Activated CD4-positive, alpha-beta T cell treated with anti-CD3 and anti-CD28 coated beads, Interleukin-2, Interleukin-4, amounts not matched to agents 100 ng/mL and 50 ng/mL, durations not matched to agents 16 hours and 8 hours (primary cell): ENCODE measurements around the gene TRMT6.

Experiments
- DNase-seq: peaks from one replicate; pipeline ENCODE4 v3.0.0-alpha.2; 2020; ENCODE audit warnings: low spot score

Gene TRMT6

DNA sequence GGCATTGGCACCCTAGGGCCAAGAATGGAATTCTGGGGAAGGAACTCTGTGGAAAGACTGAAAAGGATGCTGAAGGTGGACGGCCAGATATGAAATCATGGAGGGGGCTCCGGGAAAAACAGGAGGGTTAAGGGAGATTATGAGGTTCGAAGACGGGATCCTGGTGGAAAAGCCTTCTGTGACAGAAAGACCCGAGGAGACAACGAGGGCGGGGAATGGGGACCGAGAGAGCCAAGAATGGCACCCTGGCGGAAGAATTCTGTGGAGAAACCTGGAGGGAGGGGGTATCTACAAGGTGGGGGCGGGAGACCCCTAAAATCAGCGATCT lies 426 bp downstream of the TRMT6 start:
- no peak for DNase-seq

GRCh38 chr20:5947276-5947675 lies 3.1 kb downstream of the TRMT6 start:
- peak; percentile 73 for DNase-seq

DNA sequence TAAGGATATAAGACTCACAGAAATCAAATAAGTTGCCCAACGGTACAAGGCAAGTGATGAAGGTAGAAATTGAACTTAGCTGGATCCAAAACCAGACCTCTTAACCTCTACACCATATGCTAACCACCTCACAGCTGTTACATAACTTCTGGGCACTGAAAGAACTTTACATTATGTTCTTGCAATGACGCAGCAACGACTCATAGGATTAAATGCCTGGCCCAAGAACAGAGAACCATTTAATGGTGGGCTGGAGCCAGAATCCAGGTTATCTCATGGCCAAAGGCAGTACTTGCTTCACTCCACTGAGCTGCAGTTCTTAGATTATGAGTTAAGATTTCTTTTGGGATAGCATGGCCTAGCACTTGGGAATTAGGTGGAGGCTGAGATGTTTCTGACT lies 4.4 kb downstream of the TRMT6 start:
- DNase-seq: peak; percentile 39

- DNase-seq: no peak
These were observed 11.8 kb downstream of the TRMT6 start for GRCh38 chr20:5938456-5939029.

GRCh38 chr20:5936238-5936637 lies 14.1 kb downstream of the TRMT6 start:
- DNase-seq: no peak

- no peak for DNase-seq
These were observed 14.9 kb downstream of the TRMT6 start for GRCh38 chr20:5935384-5935783.

DNA sequence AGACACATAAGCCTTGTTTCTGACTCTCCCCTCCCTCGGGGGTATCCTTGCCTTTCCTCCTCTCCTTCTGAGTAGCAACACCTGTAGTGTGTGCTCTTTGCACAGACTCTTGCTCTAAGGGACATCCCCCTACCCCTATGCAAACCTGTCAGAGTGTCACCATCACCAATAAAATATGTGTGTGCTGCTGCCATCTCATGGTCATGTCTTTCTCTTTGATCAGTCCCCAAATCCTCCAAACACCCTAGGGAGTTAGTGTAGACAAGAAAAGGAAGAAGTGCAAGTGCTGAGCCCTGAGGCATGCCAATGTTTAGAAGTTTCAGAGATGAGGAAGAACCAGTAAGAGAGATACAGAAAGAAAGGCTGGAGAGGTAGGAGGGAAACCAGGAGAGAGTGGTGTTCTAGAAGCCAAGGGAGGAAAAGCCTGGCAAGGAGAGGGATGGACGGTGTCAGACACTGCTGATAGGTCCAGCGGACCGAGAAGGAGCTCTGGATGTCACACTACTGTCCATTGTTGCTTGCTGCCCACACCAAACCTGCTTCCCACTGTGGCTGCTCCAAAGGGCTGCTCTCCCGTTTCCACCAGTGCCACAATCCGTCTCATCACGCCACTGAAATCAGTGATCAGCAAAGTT lies 16.4 kb downstream of the TRMT6 start:
- DNase-seq: no peak

DNA sequence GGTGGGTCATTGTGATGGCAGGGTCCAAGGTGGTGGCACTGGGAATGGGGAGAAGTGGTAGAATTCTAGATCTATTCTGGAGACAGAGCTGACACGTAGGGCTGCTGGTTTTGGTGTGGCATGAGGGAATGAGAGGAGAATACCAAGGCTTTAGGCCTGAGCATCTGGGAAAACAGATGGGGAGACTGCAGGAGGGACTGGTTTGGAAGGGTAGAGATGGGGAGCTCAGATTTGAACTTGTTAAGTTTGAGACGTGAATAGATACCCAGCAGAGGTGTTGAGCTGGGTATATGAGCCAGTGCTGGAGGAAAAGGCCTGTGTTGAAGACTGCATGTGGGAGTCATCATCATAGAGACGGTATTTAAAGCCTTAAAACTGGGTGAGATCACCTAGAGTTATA lies 17.5 kb downstream of the TRMT6 start:
- no peak for DNase-seq

DNA sequence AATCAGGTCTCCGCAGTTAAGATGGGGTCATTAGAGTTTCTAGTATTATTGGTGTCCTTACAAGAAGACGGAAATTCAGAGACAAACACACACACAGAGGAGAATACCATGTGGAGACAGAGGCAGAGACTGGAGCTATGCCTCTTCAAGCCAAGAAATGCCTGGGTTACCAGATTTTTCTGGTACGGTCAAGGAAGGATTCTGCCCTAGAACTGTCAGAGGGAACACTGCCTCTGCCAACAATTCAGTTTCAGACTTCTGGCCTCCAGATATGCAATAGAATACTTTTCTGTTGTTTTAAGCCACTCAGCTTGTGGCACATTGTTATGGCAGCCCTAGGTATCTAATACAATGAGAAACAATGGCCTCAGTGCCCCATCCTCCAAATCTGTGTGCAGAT lies 18.9 kb downstream of the TRMT6 start:
- no peak for DNase-seq

GRCh38 chr20:5928836-5929715 lies 21.3 kb downstream of the TRMT6 start:
- no peak for DNase-seq

DNA sequence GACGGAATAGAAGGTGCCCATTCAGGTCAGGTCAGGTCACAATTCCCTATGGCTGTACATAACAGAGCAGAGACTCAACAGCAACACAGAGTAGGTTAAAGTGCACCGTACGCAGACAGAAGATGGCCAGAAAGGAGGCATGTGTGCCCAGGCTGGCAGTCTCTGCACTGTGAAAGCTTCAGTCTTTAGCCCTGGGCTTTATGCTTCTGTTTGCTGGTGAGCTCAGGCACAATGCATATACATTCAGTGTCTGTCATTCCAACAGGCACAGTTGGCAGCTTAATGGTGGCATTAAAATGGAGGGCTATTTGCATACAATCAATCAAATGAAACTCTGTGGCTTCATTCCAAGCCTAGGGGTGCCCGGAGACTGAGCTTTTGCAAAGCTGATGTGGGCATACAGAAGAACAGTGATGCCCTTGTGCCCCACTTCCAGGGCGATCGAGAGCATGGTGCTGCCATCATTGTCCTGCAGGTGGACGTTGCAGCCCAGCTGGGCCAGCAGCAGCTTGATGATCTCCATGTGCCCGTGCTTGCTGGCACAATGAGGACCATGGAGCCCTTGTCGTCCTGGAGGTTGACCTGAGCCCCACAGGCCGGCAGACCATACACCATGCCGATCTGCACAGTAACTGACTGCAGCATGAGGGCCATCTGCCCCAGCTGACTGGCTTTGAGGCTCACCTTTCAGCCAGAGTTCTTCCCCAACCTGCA lies 22.4 kb downstream of the TRMT6 start:
- no peak for DNase-seq

DNA sequence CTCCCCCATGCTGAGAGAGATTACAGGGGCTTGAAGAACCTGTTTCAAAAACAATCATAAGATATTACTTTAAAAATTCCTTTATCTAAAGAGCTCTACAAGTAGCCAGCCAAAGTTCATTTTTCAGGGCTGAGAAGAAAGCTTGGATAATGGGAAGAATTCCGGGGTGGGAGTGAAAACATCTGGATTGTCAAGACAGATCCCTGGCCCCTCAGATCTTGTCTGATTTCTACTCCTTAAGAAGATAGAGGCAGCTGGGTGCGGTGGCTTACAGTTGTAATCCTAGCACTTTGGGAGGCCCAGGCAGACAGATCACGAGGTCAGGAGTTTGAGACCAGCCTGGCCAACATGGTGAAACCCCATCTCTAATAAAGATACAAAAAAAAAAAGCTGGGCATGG lies 24.8 kb downstream of the TRMT6 start:
- no peak for DNase-seq

GRCh38 chr20:5923493-5923892 lies 26.8 kb downstream of the TRMT6 start:
- no peak for DNase-seq

DNA sequence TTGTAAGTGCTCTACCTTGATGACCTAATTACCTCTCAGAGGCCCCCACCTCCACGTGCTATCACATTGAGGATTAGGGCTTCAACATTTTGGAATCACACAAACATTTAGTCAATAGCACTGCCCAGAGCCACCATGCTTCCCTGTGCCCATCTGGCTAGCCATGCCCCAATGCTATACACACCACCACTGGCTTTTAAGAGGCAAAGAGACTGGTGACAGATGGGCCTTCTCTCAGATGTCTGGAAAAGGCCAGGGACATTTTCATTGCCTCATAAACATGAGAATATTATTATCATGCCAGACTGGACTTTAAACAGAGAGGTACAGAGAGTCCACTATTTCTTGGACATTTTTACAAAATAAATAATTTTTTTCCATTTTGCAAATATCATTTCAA lies 29.8 kb downstream of the TRMT6 start:
- DNase-seq: no peak

- peak; percentile 52 for DNase-seq
These were observed 30.4 kb downstream of the TRMT6 start for GRCh38 chr20:5919626-5920544.

- DNase-seq: peak; percentile 58
These were observed 31.3 kb downstream of the TRMT6 start for GRCh38 chr20:5918856-5919625.

DNA sequence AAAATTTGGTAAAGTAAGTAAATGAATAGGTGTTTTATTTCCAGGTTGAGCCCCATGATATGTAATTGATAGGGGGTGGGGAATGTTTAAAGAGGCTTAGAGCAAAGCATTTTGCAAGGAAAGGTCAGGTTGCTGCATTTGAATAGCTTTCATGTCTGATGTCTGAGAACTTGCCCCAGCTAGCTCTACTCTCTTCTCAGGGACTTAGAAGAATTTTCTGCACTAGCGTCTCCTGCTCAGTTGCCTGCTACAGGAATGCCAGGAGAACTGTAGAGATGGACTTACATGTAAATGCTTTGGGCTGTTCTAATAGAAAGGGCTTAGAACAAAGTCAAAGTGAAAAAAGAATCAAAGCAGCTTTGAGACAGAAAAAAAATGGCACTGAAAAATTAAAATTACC lies 35.5 kb downstream of the TRMT6 start:
- no peak for DNase-seq

- DNase-seq: no peak
These were observed 37.2 kb downstream of the TRMT6 start for GRCh38 chr20:5913166-5913565.

DNA sequence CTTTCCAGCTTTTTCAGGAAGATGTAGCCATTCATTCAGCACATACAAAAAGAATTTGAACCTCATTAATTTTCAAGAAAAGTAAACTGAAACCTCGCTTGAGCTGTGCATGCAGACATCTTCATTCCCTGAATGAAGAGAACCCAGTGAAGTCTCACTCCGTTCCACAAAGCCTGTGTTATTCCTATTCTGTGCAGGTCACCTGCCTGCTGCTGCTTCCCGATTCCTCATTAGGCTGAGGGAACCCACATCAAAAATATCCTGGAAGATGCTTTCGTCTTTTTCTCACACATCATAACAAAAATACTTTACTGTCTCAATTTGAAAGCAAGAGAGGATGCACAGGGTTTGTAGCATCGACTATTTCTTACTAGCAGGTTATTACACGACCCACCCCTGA lies 40.1 kb downstream of the TRMT6 start:
- no peak for DNase-seq

DNA sequence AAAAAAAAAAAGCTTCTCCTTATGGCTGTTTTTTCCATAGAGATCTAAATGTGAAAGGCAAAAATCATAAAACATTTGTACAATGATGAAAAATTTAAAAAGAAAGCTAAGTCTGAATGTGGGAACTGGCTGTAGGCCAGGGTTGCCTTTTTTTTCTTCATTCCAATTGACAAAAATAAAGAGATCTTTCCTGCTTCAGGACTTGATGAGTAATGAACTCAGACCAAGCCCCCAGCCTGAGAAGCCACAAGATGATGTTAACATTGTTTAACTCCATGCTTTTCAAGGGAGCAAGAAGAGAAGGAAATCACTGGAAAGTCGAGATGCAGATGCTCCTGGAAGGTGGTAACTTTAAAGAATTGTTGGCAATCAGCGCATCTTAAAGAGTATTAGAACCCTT lies 41.4 kb downstream of the TRMT6 start:
- DNase-seq: no peak

DNA sequence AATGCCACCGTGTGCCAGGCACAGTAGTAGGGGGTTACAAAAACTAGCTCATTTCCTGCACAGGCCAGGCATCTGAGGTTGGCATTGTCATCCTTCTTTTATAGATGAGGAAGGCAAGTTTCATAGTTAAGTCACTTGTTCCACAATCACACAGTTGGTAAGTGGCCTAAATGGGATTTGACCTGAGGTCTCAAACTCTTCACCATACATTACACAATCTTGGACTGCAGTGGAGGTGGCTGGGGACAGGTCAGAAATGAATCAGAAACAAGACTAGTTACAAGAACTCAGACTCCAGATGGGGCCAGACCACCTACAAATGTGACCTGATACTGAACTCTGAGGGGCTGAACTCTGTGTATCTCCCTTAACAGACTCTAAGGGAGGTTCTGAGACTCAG lies 49.4 kb downstream of the TRMT6 start:
- DNase-seq: no peak
